ENCODE data around the gene PJA2. TPM values are rescaled to one million over a fixed set of nuclear protein-coding genes. Genes with fewer than 3 reads are reported as not detected.

PJA2 gene
- total and polyA plus RNA-seq, 9 of the 15 experiments (the other 6 are each of a cell fraction or from before 2014, with no cell fraction given) = 25.1 to 82.1 (median 50.1) TPM

- Histone ChIP-seq H3K36me3 (ENCODE audit: control insufficient read depth, insufficient read depth, low read length) (no peaks in the 10 kb centered on the region), H3K9me3 (replicated peaks; ENCODE audit: control insufficient read depth, insufficient read depth, low read depth, low read length) (no peaks in the 10 kb centered on the region), H2AFZ (ENCODE audit: low read depth, low read length) (no peak overlapping the region), H3K4me2 (ENCODE audit: insufficient read depth, low read length) (no peak overlapping the region), H3K27ac (ENCODE audit: extremely low read depth, low read depth, low read length) (no peak overlapping the region), H3K9me1 (ENCODE audit: control insufficient read depth, insufficient read depth, low read length) (no peaks in the 10 kb centered on the region), H3K79me2 (ENCODE audit: control insufficient read depth, insufficient read depth, low read length) (no peaks in the 10 kb centered on the region), H3K27me3 (ENCODE audit: control insufficient read depth in 2 of 2, insufficient read depth in 2 of 2, low read length in 2 of 2) (peaks cover 15 to 22% of the 10 kb centered on the region in 2 experiments), H4K20me1 (replicated peaks; ENCODE audit: control insufficient read depth, insufficient read depth, low read length) (no peaks in the 10 kb centered on the region), H3K9ac (ENCODE audit: insufficient read depth in 1 of 2, low read depth in 2 of 2, low read length in 2 of 2) (no peak overlapping the region), H3K4me1 (replicated peaks in 1 of 2; ENCODE audit: control insufficient read depth in 2 of 2, insufficient read depth in 2 of 2, low read length in 2 of 2) (no peaks in the 10 kb centered on the region), H3K4me3 (no peak overlapping the region)
- FAIRE-seq (no peak), ATAC-seq (no peak), DNase-seq (ENCODE audit: extremely low read depth in 1 of 4, low spot score in 3 of 4) (no peak)
- CTCF ChIA-PET (ENCODE audit: low intra/inter-chr PET ratio) = no interaction called here
- WGBS (ENCODE audit: insufficient coverage, low coverage, missing lambda C conversion rate) = 0% methylated on average over 6 of the region's 6 CpGs
- POLR2A ChIA-PET = no interaction called here
- BruUV-seq (replicated peaks) = no TSS peak
- intact Hi-C loops (cut with micrococcal nuclease) (no loop called here), in situ Hi-C loops (cut with MboI) (no loop called here)
- TF ChIP-seq ZBTB17 (CRISPR knock-in tag; IDR thresholded peaks at IDR 0.05) = no peak
- no peak for TF ChIP-seq ZBTB8A (IDR thresholded peaks at IDR 0.05; ENCODE audit: partially characterized antibody)
- no peak for TF ChIP-seq CTBP1 (IDR thresholded peaks at IDR 0.05; ENCODE audit: borderline replicate concordance)
- TF ChIP-seq HDAC6 (IDR thresholded peaks at IDR 0.05; ENCODE audit: low read depth, low read length) = no peak
- TF ChIP-seq HCFC1 (IDR thresholded peaks at IDR 0.05; ENCODE audit: low read depth, low read length) = no peak
- TF ChIP-seq POLR2AphosphoS5 (IDR thresholded peaks at IDR 0.05; ENCODE audit: control insufficient read depth, insufficient read depth, low read depth, low read length) = no peak
- no peak for TF ChIP-seq ZNF512 (tag; IDR thresholded peaks at IDR 0.05)
- no peak for TF ChIP-seq MECOM (CRISPR knock-in tag; IDR thresholded peaks at IDR 0.05)
- TF ChIP-seq ZNF77 (CRISPR knock-in tag; IDR thresholded peaks at IDR 0.05) = no peak
- TF ChIP-seq CEBPB (tag; IDR thresholded peaks at IDR 0.05) = no peak
- TF ChIP-seq PRPF4 (IDR thresholded peaks at IDR 0.05; ENCODE audit: insufficient read depth, low read depth, low read length, poor library complexity, severe bottlenecking) = no peak
These were observed 110.2 kb downstream of the PJA2 start for GRCh38 chr5:109299557-109299956.
